Body of pancreas (tissue), 4 donors: ENCODE data around the gene METRNL. TPM values are rescaled to one million over a fixed set of nuclear protein-coding genes. Genes with fewer than 3 reads are reported as not detected.

Experiments used
- ATAC-seq: fragments of 150-250 bp; one replicate; pipeline ENCODE4 v1.9.1; 2016
- DNase-seq, 4 donors: peaks; one replicate each; pipeline ENCODE4 v3.0.0-alpha.2; 2019
- H3K27ac ChIP-seq, 4 donors: fragments of 200-600 bp; sonication (generic); 1 replicate in 3 of 4; 2 replicates in 1 of 4; pipeline versions ENCODE4 v1.5.1 to v1.6.1; 2016 to 2019; ENCODE audit warnings: mild to moderate bottlenecking in 1 of 4, mixed read lengths in 1 of 4, moderate library complexity in 1 of 4
- H3K27me3 ChIP-seq, 2 donors: fragments of 200-600 bp; sonication (generic); one replicate each; pipeline ENCODE4 v1.6.0; 2016; ENCODE audit warnings: mild to moderate bottlenecking in 1 of 2
- H3K36me3 ChIP-seq, 2 donors: fragments of 200-600 bp; sonication (generic); replicated peaks in 1 of 2; 2 replicates each; pipeline ENCODE4 v1.5.1; 2016; ENCODE audit warnings: low read depth in 2 of 2; ENCODE audit not compliant: insufficient read depth in 1 of 2
- H3K4me1 ChIP-seq: fragments of 200-600 bp; sonication (generic); one replicate; pipeline ENCODE4 v1.6.0; 2016
- H3K4me3 ChIP-seq, 2 donors: fragments of 200-600 bp; sonication (generic); 1 replicate in 1 of 2; 2 replicates in 1 of 2; pipeline ENCODE4 v1.5.1; 2016 to 2019
- H3K9me3 ChIP-seq, 3 donors: fragments of 200-600 bp; sonication (generic); 1 replicate in 2 of 3; 2 replicates in 1 of 3; pipeline ENCODE4 v1.5.1; 2016
- POLR2A ChIP-seq, 3 donors: fragments of 450-650 bp; IDR thresholded peaks; one replicate each; pipeline ENCODE4 v1.6.1; 2016; ENCODE audit warnings: antibody characterized with exemption in 3 of 3, mild to moderate bottlenecking in 2 of 3
- WGBS, 2 donors: methylation state at CpG; one replicate each; pipeline ENCODE4 v1.1.5; 2017; 5-methylcytosine and 5-hydroxymethylcytosine counted together
- intact Hi-C: fragments of 100-400 bp; cut with DNase I; formaldehyde crosslinking; loops from one replicate; pipeline ENCODE4 v1.15.1; 2023
- total RNA-seq, 2 donors: library from RNA; depleted of rRNA; stranded (reverse); fragments of >200 nt; gene quantifications; one replicate each; pipeline ENCODE4 v1.1.0, GENCODE V29; 2016
- TF ChIP-seq, protein P1 (sequence below), 7 experiments: fragments of 450-650 bp in 4 of 7; fragments of 200-600 bp in 3 of 7; sonication (generic) in 3 of 7; IDR thresholded peaks; one replicate each; pipeline ENCODE4 v1.5.1; 2016 to 2019; ENCODE audit warnings: antibody characterized with exemption in 7 of 7

The METRNL gene
- total RNA-seq, 2 donors from 2014 or later = 21.3 to 26.4 TPM

- Histone ChIP-seq H3K27ac (no peak overlapping the region), H3K9me3 (no peaks in the 10 kb centered on the region), H3K4me3 (no peak overlapping the region), H3K4me1 (peaks cover 63% of the 10 kb centered on the region), H3K27me3 (no peaks in the 10 kb centered on the region), H3K36me3 (peaks cover 0 to 11% of the 10 kb centered on the region in 2 donors)
- ATAC-seq (no peak), DNase-seq (no peak)
- 91 to 93% methylated on average over 22 to 23 of the region's 23 CpGs for WGBS, 2 donors
- intact Hi-C loops = no loop called here
- TF ChIP-seq, protein P1, sequence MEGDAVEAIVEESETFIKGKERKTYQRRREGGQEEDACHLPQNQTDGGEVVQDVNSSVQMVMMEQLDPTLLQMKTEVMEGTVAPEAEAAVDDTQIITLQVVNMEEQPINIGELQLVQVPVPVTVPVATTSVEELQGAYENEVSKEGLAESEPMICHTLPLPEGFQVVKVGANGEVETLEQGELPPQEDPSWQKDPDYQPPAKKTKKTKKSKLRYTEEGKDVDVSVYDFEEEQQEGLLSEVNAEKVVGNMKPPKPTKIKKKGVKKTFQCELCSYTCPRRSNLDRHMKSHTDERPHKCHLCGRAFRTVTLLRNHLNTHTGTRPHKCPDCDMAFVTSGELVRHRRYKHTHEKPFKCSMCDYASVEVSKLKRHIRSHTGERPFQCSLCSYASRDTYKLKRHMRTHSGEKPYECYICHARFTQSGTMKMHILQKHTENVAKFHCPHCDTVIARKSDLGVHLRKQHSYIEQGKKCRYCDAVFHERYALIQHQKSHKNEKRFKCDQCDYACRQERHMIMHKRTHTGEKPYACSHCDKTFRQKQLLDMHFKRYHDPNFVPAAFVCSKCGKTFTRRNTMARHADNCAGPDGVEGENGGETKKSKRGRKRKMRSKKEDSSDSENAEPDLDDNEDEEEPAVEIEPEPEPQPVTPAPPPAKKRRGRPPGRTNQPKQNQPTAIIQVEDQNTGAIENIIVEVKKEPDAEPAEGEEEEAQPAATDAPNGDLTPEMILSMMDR (IDR thresholded peaks at IDR 0.05) = no peak
- no peak for TF ChIP-seq POLR2A (IDR thresholded peaks at IDR 0.05)
Measured at GRCh38 chr17:83095016-83095415, 15.6 kb downstream of the METRNL start.

- WGBS, 2 donors = 29 to 58% methylated on average over 5 to 25 of the region's 26 CpGs
- no peak for TF ChIP-seq POLR2A (IDR thresholded peaks at IDR 0.05)
- TF ChIP-seq, protein P1 (IDR thresholded peaks at IDR 0.05) = no peak
- Histone ChIP-seq H3K4me1 (peaks cover 64% of the 10 kb centered on the region), H3K27me3 (no peaks in the 10 kb centered on the region), H3K27ac (peak overlapping the region; percentile 2 to 52 (median 34)), H3K9me3 (no peaks in the 10 kb centered on the region), H3K4me3 (no peak overlapping the region), H3K36me3 (peaks cover 0 to 11% of the 10 kb centered on the region in 2 donors)
- intact Hi-C loops = no loop called here
- peak; percentile 64 for ATAC-seq
- DNase-seq = peak; percentile 86 to 95 (median 88)
Measured at GRCh38 chr17:83096401-83097224, 17.2 kb downstream of the METRNL start.

DNA sequence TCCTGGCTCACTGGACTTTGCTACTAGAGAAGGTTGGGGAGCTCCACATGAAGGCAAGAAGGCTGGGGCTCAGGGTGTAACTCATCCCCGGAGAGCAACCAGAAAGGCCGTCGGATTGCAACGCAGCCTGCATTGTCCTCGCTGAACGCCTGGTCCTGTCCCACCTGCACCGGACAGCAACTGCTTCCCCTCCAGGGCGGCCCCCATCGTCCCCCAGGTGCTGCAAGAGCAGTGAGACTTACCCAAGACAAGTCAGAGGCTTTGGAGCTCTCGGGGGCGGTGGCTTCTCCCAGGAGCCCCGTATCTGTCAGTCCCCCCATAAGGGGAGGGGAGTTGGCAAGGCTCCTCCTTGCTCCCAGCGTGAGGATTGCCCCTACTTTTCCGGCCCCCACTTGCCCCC lies 18.4 kb downstream of the METRNL start:
- Histone ChIP-seq H3K27me3 (no peaks in the 10 kb centered on the region), H3K4me1 (peaks cover 55% of the 10 kb centered on the region), H3K36me3 (peaks cover 0 to 11% of the 10 kb centered on the region in 2 donors), H3K4me3 (no peak overlapping the region), H3K27ac (peak overlapping the region in 1 of 4 donors; percentile 47), H3K9me3 (no peaks in the 10 kb centered on the region)
- intact Hi-C loops = no loop called here
- ATAC-seq = no peak
- DNase-seq = no peak
- 59 to 71% methylated on average over 5 to 14 of the region's 14 CpGs for WGBS, 2 donors
- no peak for TF ChIP-seq POLR2A (IDR thresholded peaks at IDR 0.05)
- TF ChIP-seq, protein P1 (IDR thresholded peaks at IDR 0.05) = no peak

GRCh38 chr17:83098241-83099085 lies 19.1 kb downstream of the METRNL start:
- Histone ChIP-seq H3K27ac (peak overlapping the region in 3 of 4 donors; percentile 67 to 84 (median 74)), H3K9me3 (no peaks in the 10 kb centered on the region), H3K4me3 (no peak overlapping the region), H3K4me1 (peaks cover 55% of the 10 kb centered on the region), H3K36me3 (peaks cover 0 to 11% of the 10 kb centered on the region in 2 donors), H3K27me3 (no peaks in the 10 kb centered on the region)
- DNase-seq = no peak
- ATAC-seq = no peak
- no peak for TF ChIP-seq POLR2A (IDR thresholded peaks at IDR 0.05)
- TF ChIP-seq, protein P1 (IDR thresholded peaks at IDR 0.05) = no peak
- intact Hi-C loops = no loop called here
- 52 to 64% methylated on average over 11 to 29 of the region's 31 CpGs for WGBS, 2 donors
